Left ventricle myocardium superior (tissue), 1 donor: Measurements from ENCODE around the gene CAMSAP2. TPM values are rescaled to one million over a fixed set of nuclear protein-coding genes. Genes with fewer than 3 reads are reported as not detected.
"Not testable (repeated sequence)": the region's sequence is repeated elsewhere in the genome, so short reads cannot be mapped to it uniquely, and the experiment has no call there.

Source experiments
- ATAC-seq: fragments of 200-7000 bp; cut with Tn5 transposase; one replicate; pipeline ENCODE4 v1.9.1; 2020; ENCODE audit warnings: mild to moderate bottlenecking, moderate library complexity
- DNase-seq: peaks from one replicate; pipeline ENCODE4 v3.0.0-alpha.2; 2020
- intact Hi-C: fragments of 100-400 bp; cut with micrococcal nuclease; formaldehyde crosslinking; loops from one replicate; pipeline ENCODE4 v1.11.0; 2022
- total RNA-seq: library from RNA; stranded (reverse); fragmentation: NEBNext Ultra II Directional; extraction: Animal tissue kit (Norgen Biotek cat#: 25700); gene quantifications from one replicate; pipeline ENCODE4 v1.2.1, GENCODE V29; 2021
- donor health status: DM: no; HTN: yes; CAD: no; lungs with severe emphysema.

Gene CAMSAP2
- total RNA-seq, 1 donor from 2014 or later: 42.1 TPM

DNA sequence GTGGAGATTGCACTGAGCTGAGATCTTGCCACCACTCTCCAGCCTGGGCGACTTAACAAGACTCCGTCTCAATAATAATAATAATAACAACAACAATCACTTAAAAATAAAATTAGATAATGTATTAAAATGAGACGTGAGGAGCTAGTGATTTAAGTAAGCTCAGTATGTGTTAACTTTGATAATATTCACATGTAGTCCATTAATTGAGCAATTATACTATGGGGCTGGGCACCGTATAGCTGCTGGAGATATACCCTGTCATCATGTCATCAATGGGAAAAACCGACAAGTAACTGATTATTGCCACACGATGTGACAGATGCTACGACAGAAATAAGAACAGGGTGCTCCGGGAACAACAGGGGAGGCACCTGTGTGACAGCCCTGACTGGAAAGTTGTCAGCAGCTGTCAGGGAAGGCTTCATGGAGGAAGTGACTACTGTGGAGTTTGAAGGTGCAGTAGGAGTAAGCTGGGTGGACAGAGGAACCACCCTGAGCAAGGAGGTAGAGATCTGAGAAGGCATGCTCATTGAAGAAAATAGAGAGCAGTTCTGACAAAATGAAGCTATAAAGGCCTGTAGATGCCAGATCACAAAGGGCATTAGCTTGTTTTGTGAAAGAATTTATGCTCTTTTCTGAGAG lies 924 bp upstream of the CAMSAP2 start:
- DNase-seq: no peak
- intact Hi-C loops: no loop called here
- ATAC-seq: no peak

DNA sequence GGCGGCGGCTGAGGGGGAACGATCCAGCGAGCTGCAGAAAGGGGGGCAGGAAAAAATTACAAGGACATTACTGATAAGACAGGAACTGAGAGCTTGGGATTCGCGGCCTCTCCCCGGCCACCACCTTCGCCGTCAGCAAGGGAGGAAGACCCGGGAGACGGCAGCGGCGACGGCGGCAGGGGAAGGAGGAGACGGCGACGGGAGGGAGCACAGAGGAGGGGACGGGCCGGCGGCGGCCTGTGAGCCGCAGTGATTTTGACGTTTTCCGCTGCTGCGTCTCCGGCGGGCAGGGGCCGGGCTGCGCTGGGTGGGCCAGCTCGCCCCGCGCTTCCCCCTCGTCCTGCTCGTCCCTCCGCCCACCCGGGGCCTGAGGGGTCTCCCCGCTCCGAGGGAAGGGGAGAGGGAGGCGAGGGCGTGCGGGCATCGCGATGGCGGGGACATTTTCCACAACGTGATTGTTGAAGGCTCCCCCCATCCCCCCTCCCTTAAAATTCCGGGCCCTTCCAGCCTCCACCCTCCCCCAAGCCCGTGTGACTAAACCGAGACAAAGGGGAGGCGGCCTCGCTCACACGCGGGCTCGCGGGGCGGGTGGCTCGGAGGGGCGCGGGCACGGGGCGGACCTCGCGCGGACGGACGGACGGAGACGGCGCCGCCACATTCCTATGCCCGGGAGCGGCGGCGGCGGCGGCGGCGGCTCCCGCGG lies 407 bp downstream of the CAMSAP2 start:
- ATAC-seq: peak; percentile 92
- intact Hi-C loops: no loop called here
- DNase-seq: peak; percentile 88

DNA sequence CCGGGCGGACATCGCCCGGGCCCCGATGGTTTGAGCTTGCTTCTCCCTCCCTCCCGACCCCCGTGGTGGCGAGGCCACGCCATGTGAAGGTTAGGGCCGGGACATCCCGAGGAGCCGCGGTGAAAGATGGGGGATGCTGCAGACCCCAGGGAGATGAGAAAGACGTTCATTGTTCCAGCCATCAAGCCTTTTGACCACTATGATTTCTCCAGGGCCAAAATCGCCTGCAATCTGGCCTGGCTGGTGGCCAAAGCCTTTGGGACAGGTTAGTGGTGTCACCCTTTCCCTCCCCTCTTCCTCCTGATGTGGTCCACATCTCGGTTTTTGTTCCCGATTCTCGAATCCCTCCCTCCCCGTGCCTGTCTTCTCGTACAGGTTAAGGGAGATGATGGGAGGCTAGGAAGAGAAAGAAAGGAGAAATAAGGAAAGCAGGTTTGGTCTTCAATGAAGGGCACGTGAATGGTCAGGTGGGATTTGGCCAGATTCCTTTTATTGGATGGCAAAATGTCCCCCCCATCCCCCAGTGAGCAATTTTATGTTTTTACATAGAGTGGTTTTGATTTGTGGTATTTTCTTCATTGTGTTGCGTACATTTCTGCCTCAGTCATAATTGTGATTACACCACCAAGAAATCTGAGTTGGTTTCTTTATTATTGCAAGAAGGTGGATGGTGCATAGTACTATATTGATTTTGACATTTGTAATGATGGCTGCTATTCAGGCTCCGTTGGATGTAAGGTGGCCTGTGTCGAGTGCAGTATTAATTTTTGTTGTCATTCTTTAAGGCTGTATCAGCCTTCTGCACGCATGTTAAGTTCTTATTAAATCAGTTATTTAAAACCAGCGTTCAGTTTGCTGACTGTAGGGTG lies 1.2 kb downstream of the CAMSAP2 start:
- ATAC-seq: no peak
- intact Hi-C loops: no loop called here
- peak; percentile 63 for DNase-seq

DNA sequence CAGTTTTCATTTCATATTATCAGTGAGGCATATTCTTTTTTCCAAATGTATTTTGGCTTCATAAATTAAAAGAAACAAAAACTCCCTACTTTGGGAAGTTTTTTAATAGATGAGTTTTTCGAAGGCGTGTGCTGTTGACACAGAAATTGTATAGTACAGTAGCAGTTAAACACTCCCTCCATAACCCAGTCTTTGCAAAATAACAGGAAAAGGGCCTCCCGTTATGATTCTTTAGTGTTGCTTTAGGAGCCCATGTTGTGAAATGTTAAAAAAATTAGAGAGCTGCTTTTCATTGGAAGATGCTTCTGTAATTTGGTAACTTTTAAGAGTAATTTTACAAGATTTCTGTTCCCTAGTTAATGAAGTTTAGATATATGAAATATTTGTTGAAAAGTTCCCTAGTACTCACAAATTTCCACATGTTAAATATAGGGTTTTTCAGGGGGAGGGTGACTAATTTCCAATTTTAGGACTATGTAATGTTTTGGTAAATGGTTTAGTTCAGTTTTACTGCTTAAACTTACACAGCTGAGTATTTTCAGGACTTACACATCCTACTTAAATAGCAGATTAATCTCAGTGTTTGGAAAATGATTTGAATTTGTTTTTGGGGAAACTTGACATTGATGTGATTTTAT lies 2.0 kb downstream of the CAMSAP2 start:
- ATAC-seq: no peak
- intact Hi-C loops: no loop called here

DNA sequence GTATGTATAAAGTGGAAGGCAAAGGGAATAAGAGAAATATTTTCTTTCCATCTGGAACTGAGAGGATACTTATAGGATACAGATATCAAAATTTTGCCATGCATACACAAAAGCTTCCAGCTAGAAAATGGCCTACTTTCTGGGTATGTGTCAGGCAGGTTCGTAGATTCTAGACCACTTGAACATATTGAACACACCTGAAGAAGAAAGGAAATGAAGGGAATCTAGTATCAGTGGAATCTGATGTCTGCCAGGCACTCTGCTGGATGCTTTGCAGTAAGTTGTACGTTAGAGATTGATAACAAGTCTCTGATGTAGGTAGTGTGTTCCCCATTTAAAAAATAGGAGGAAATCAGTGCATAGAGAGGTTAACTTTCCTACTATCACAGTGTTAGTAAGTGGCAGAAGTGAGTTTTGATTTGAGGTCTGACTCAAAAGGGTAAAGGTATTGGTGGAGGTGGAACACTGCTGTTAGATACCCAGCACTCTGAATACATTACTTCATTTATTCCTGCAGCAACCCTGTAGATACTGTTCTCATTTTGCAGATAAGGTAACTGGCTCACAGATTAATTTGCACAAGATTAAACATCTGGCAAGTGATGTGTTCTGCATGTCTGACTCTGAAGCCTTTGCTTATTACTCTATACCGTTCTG lies 3.0 kb downstream of the CAMSAP2 start:
- DNase-seq: no peak
- ATAC-seq: no peak
- intact Hi-C loops: no loop called here

More for the DNA sequence above, 2.0 kb downstream of the CAMSAP2 start:
- DNase-seq: no peak

DNA sequence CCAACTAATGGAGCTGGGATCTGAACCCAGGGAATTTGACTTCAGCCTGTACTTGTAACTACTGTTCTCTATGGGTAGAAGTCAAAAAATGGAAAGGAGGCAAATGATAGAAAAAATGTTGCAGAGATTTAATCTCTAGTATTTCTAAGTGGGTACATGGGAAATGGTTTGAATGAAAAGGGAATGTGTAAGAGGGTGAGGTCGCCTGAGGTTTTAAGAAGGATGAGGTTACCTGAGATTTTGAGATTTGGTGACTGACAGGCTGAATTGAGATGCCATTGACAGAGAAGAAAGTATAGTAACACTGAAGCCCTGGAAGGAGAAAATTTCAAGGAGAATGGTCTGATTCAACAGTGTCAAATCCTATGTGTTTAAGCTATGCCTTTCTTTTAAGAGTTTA lies 5.5 kb downstream of the CAMSAP2 start:
- ATAC-seq (no peak), DNase-seq (no peak)
- intact Hi-C loops: no loop called here

DNA sequence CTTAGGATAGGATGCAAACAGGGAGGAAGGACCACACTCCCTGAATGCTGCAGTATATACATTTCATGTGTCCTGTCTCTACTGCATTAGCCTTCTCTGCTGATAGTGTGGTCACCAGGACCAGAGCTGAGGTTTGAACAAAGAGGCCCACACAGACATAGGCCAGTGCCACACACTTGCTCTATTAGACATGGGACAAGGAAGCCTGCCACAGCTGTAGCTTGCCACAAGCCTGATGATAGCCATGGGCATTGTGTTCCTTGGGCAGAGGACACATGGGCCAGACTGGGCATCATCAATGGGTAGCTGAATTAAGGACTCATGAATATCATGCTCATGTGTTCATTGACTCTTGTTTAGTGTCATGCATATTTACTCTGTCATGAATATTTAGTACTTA lies 10.4 kb downstream of the CAMSAP2 start:
- ATAC-seq (no peak), DNase-seq (no peak)
- intact Hi-C loops: no loop called here

DNA sequence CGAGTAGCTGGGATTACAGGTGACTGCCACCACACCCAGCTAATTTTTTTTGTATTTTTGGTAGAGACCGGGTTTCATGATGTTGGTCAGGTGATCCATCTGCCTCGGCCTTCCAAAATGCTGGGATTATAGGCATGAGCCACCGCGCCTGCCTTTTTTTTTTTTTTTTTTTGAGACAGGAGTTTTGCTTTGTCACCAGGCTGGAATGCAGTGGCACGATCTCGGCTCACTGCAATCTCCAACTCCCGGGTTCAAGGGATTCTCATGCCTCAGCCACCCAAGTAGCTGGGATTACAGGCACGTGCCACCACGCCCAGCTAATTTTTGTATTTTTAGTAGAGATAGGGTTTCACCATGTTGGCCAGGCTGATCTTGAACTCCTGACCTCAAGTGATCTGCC lies 12.1 kb downstream of the CAMSAP2 start:
- DNase-seq, ATAC-seq, intact Hi-C loops: not testable (repeated sequence)

DNA sequence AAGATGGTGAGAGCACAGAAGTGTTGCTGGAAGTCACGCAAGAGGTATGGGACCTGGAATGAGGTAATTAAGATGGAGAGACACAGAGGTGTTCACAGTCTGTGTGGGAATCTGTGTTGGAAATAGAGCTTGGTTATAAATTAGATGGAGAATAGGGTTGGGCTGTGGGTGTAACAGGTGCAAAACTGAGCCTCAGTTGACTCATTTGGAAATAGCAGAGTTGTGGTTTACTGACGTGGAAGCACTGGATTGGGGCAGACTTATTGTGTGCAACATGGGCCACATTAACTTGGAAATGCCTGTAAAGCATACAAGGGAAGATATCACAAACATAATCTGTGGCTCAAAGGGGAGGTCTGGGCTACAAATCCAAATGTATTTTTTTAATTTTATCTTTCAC lies 13.0 kb downstream of the CAMSAP2 start:
- intact Hi-C loops: no loop called here
- DNase-seq (no peak), ATAC-seq (no peak)

DNA sequence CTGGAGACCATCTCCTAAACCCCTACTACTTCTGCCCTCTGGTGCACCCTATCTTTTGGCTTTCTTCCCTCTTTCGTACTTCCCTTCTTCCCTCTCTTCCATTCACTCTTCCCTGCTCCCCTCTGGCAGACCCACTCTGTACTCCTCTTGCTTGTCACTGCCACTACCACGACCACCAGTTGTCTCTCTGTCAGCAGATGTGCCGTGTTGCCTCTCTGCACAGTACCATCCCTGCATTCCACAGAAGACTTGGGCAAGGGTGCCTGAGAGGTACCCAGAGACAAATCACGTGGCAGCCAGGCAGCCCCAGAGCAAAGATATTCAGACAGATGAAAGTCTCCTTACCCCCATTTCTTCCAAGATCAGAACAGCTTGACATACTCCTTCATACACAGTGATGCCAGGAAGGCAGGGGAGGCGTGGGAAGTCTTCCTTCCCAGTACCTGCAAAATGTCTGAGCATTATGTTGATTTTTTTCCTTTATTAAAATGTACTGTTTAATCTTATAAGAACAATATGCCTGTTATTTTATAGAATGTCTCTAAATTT lies 15.0 kb downstream of the CAMSAP2 start:
- no peak for DNase-seq
- intact Hi-C loops: no loop called here
- no peak for ATAC-seq

DNA sequence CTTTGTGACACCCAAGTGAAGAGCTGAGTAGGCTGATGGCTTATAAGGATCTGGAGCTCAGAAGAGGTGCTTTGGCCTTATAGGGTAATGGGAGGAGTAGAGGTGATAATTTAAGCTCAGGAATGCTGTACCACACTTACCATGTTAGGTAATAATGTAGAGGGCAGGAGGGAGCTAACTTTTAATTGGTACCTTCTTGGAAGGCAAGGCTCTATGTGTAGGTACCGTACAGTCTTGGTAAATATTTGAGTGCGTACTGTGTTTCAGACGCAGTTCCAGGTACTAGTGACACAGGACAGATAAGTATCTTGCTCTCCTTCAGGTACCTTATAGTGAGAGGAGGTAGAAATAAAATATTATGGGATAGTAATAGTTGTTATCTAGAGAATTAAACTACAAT lies 16.8 kb downstream of the CAMSAP2 start:
- no peak for ATAC-seq
- intact Hi-C loops: no loop called here
- no peak for DNase-seq

DNA sequence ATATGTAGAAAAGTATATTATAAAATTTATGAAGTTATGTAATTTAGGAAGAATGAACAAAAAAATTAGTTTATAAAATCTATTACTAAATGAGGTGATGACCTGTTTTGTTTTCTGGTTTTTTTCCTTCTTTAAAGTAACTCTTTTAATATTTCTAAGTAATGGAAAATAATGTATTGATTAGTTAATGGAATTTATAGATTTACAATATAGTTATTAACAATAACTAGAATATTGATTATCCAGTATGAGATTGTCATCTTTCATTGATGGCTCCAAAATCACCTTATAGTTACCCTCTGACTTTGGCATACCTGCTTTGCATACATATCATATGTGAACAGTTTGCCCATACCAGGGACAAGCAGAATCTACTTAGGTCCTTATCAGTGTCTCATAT lies 23.4 kb downstream of the CAMSAP2 start:
- ATAC-seq (no peak), DNase-seq (no peak)
- intact Hi-C loops: no loop called here

DNA sequence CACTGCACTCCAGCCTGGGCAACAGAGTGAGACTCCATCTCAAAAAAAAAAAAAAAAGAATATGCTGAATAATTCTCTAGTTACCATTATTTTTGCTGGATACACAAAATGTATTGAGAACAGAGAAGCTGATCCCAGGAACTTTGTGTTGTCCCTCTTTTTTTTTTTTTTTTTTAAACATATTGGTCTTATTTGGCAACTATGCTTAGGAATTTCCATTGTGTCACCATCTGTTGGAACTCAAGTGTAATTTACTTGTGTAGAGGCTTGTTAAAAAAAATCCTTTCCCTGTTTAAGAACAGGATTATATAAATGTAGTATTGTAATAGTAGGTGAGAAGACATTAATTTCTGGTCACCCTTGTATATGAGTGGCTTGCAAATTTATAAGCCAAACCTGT lies 28.6 kb downstream of the CAMSAP2 start:
- ATAC-seq: no peak
- intact Hi-C loops: no loop called here
- DNase-seq: no peak

DNA sequence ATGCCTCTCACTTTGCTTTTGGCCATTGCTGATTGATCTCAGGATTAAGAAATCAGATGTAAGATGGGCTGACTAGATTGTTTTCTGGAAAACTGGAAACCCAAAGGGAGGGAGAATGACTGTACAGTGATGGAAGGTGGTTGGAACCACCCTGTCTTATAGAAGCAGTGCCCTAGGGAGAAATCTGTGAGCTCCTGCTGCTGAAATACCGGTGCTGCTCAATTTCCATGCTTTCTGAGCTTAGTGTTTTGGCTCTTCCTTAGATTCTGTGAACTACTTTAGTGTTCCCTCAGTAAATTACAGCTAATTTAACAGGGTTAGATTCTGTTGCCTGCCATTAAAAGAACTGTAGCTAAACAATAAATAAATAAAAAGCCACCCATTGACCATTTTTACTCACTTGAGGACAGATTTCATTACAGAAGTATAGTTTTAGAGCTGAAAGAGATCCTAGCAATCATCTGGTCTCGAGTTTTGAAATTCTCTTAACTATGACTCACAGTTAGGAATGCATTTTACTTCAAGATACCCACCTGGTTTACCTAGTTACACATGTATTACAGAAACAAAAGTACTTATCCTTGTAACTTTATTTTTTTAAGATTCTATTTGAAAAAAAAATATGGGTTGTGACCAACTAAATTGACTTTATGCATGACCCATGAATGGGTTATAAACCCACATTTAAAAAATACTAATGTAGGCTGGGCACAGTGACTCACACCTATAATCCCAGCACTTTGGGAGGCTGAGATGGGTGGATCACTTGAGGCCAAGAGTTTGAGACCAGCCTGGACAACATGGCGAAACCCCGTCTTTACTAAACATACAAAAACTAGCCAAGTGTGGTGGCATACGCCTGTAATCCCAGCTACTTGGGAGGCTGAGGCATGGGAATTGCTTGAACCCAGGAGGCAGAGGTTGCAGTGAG lies 33.2 kb downstream of the CAMSAP2 start:
- intact Hi-C loops: loop anchor here (10.0 kb wide), 1 partner anchor 203 kb away; no protein-coding TSS in a partner anchor
- DNase-seq (no peak), ATAC-seq (no peak)

DNA sequence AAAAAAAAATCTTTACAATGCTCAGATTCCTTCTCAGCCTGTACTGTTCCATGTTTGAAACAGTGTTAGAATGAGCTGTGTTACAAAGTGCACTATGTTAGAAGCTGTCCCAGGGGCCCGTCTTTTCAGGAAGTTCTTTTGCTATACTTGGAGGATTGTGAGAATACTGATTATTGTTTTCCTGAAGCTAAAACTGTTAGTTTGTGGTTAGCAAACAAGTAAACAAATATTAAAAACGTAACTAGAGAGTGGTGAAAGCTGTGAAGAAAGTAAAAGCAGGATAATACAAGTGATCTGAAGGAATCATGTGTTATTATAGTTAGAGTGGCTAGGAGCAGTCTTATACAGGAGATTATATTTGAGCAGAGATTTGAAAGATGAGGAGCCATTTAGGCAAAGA lies 35.6 kb downstream of the CAMSAP2 start:
- ATAC-seq (peak; percentile 29), DNase-seq (no peak)
- intact Hi-C loops: loop anchor here (10.0 kb wide), 1 partner anchor 200 kb away; no protein-coding TSS in a partner anchor

DNA sequence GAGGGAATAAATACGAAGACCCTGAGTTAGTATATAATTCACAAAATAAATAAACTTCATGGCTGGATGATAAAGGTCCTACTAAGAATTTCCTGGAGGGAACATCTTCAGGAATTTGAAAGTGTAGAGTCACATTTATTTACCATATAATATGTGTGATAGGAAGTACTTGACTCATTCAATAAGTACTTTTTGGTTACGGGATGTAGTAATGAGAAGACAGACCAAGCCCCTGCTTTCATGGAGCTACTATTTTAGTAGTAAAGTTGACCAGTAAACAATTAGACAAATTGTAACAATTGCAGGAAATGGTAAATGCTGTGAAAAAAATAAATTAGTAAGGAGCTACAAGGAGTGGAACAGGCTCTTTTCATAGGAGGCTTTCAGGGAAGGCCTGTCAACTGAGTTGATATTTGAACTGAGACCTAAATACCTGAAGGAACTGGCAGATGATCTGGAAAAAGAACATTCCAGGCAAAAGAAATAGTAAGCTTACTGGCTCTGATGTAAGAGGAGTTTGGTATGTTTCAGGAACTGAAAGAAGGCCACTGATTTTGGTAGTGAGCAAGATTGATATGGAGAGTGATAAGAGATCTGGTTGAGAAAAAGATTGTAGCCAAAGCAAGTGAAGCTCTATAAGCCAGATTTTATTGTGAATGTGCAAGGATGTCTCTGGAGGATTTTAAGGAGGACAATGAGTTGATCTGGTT lies 36.2 kb downstream of the CAMSAP2 start:
- DNase-seq (no peak), ATAC-seq (no peak)
- intact Hi-C loops: loop anchor here (10.0 kb wide), 1 partner anchor 200 kb away; no protein-coding TSS in a partner anchor

DNA sequence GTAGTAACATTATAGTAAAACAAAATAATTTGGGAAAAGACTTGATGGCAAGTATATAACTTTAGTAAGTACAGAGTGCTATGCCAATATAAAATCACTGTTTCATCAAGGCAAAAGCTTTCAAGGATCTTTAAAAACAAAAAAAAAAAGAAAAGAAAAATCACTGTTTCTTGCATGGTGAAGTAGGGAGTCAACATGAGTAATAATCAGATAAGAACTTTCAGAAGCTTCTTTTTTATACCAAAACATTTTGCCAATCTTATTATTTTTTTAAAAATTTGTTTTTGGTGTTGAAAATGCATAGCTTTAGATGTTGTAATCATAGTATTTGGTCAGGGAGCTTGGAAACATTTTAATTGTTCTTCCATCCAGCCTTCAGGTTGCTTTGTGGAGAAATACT lies 37.2 kb downstream of the CAMSAP2 start:
- intact Hi-C loops: loop anchor here (10.0 kb wide), 1 partner anchor 199 kb away; no protein-coding TSS in a partner anchor
- ATAC-seq (no peak), DNase-seq (no peak)
